ENCODE data around the gene SULT1C3. TPM values are rescaled to one million over a fixed set of nuclear protein-coding genes. Genes with fewer than 3 reads are reported as not detected.

Gene SULT1C3
- total RNA-seq, 1 experiment from 2014 or later = not detected

DNA sequence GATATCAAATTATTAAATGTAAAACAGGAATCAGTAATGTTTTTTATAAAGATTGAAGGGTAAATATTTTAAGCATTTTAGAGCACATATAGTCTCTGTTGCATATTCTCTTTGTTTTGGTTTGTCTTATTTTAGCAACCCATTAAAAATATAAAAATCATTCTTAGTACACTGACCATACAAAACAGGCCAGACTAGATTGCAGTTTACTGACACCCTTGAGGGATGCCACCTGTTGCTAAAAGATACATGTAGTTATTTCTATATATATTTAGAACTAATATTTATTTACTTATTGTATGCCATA lies 44.7 kb upstream of the SULT1C3 start:
- H3K4me3 ChIP-seq (ENCODE audit: low read depth, low read length, poor library complexity, severe bottlenecking) = no peak overlapping the region
- intact Hi-C loops (cut with micrococcal nuclease; ENCODE audit: unreplicated experiment) = no loop called here
- DNase-seq (ENCODE audit: low spot score) = no peak
- H3K36me3 ChIP-seq (ENCODE audit: insufficient read depth, low read length, poor library complexity, severe bottlenecking) = no peaks in the 10 kb centered on the region
- ChIA-PET CTCF (no interaction called here), POLR2A (ENCODE audit: low non-redundant PET) (no interaction called here)
- BruUV-seq (replicated peaks) = no TSS peak
- no peaks in the 10 kb centered on the region for H3K9me3 ChIP-seq (ENCODE audit: low read depth, low read length, poor library complexity, severe bottlenecking)
- H3K27me3 ChIP-seq (replicated peaks; ENCODE audit: insufficient read depth, low read depth, low read length, poor library complexity) = no peaks in the 10 kb centered on the region
- H3K27ac ChIP-seq (ENCODE audit: low read depth, low read length, poor library complexity, severe bottlenecking) = no peak overlapping the region
- H3K4me1 ChIP-seq (ENCODE audit: insufficient read depth, low read length, poor library complexity, severe bottlenecking) = no peaks in the 10 kb centered on the region
- TF ChIP-seq EZH2 (IDR thresholded peaks at IDR 0.05; ENCODE audit: borderline replicate concordance, low read depth, low read length, poor library complexity, severe bottlenecking) = no peak
- TF ChIP-seq, protein P1, sequence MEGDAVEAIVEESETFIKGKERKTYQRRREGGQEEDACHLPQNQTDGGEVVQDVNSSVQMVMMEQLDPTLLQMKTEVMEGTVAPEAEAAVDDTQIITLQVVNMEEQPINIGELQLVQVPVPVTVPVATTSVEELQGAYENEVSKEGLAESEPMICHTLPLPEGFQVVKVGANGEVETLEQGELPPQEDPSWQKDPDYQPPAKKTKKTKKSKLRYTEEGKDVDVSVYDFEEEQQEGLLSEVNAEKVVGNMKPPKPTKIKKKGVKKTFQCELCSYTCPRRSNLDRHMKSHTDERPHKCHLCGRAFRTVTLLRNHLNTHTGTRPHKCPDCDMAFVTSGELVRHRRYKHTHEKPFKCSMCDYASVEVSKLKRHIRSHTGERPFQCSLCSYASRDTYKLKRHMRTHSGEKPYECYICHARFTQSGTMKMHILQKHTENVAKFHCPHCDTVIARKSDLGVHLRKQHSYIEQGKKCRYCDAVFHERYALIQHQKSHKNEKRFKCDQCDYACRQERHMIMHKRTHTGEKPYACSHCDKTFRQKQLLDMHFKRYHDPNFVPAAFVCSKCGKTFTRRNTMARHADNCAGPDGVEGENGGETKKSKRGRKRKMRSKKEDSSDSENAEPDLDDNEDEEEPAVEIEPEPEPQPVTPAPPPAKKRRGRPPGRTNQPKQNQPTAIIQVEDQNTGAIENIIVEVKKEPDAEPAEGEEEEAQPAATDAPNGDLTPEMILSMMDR (conservative IDR thresholded peaks at IDR 0.05; ENCODE audit: low read depth, low read length) = no peak

DNA sequence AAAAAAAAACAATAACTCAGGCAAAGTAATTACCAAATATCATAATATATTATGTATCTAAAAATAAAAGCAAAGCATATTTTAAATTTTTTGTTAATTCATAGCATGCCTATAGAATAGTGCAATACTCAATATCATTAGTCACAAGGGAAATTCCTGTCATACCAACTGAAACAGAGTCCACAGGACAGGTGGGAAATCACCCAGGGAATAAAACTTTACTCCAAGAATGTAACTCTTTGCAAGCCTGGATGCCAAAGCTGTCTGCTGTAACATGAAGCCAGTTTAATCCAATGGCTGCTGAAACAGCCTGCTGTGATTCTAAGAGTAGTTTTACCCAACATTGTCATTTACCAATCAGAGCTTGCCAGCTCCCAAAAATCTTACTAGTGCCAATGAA lies 40.0 kb upstream of the SULT1C3 start:
- DNase-seq (ENCODE audit: low spot score) = no peak
- intact Hi-C loops (cut with micrococcal nuclease; ENCODE audit: unreplicated experiment) = no loop called here

DNA sequence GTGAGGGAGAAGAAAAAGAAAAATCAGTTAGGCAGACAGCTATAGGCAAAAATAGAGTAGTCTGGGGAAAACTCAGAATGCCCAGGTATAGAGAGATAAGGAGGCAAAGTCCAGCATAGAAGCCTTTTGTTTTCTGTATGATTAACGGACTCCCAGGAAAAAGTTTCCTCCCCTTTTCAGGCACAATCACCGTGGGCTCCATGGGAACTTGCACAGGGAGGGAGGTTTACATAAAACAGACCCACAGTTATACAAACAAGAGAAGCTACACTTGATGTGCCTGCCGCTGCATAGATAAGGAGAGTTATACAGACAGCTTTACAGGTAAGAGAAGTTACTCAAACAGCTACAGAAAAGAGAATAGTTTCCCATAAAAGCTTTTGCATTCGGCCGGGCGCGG lies 39.2 kb upstream of the SULT1C3 start:
- no peaks in the 10 kb centered on the region for H3K27me3 ChIP-seq (replicated peaks; ENCODE audit: insufficient read depth, low read depth, low read length, poor library complexity)

More for the DNA sequence above, 40.0 kb upstream of the SULT1C3 start:
- no peaks in the 10 kb centered on the region for H3K4me1 ChIP-seq (ENCODE audit: insufficient read depth, low read length, poor library complexity, severe bottlenecking)
- BruUV-seq (replicated peaks) = no TSS peak
- no peak overlapping the region for H3K27ac ChIP-seq (ENCODE audit: low read depth, low read length, poor library complexity, severe bottlenecking)
- no peaks in the 10 kb centered on the region for H3K9me3 ChIP-seq (ENCODE audit: low read depth, low read length, poor library complexity, severe bottlenecking)
- CTCF ChIA-PET = no interaction called here
- no peak overlapping the region for H3K4me3 ChIP-seq (ENCODE audit: low read depth, low read length, poor library complexity, severe bottlenecking)
- no peaks in the 10 kb centered on the region for H3K27me3 ChIP-seq (replicated peaks; ENCODE audit: insufficient read depth, low read depth, low read length, poor library complexity)
- POLR2A ChIA-PET (ENCODE audit: low non-redundant PET) = no interaction called here
- no peak for TF ChIP-seq EZH2 (IDR thresholded peaks at IDR 0.05; ENCODE audit: borderline replicate concordance, low read depth, low read length, poor library complexity, severe bottlenecking)
- TF ChIP-seq, protein P1 (conservative IDR thresholded peaks at IDR 0.05; ENCODE audit: low read depth, low read length) = no peak
- H3K36me3 ChIP-seq (ENCODE audit: insufficient read depth, low read length, poor library complexity, severe bottlenecking) = no peaks in the 10 kb centered on the region

More for the DNA sequence above, 39.2 kb upstream of the SULT1C3 start:
- POLR2A ChIA-PET (ENCODE audit: low non-redundant PET) = no interaction called here
- H3K9me3 ChIP-seq (ENCODE audit: low read depth, low read length, poor library complexity, severe bottlenecking) = no peaks in the 10 kb centered on the region
- H3K27ac ChIP-seq (ENCODE audit: low read depth, low read length, poor library complexity, severe bottlenecking) = no peak overlapping the region
- H3K4me1 ChIP-seq (ENCODE audit: insufficient read depth, low read length, poor library complexity, severe bottlenecking) = no peaks in the 10 kb centered on the region
- TF ChIP-seq, protein P1 (conservative IDR thresholded peaks at IDR 0.05; ENCODE audit: low read depth, low read length) = no peak
- TF ChIP-seq EZH2 (IDR thresholded peaks at IDR 0.05; ENCODE audit: borderline replicate concordance, low read depth, low read length, poor library complexity, severe bottlenecking) = no peak
- intact Hi-C loops (cut with micrococcal nuclease; ENCODE audit: unreplicated experiment) = no loop called here
- no peak overlapping the region for H3K4me3 ChIP-seq (ENCODE audit: low read depth, low read length, poor library complexity, severe bottlenecking)
- CTCF ChIA-PET = no interaction called here
- BruUV-seq (replicated peaks) = no TSS peak
- H3K36me3 ChIP-seq (ENCODE audit: insufficient read depth, low read length, poor library complexity, severe bottlenecking) = no peaks in the 10 kb centered on the region
- DNase-seq (ENCODE audit: low spot score) = no peak
